GM18520 (cell line): ENCODE measurements around the gene GARIN1A.
"Not testable (repeated sequence)": the region's sequence is repeated elsewhere in the genome, so short reads cannot be mapped to it uniquely, and the experiment has no call there.

Experiments used
- ATAC-seq: cut with Tn5 transposase; IDR thresholded peaks from one replicate; pipeline ENCODE4 v1.9.1; 2021; ENCODE audit not compliant: unreplicated experiment

GARIN1A gene

DNA sequence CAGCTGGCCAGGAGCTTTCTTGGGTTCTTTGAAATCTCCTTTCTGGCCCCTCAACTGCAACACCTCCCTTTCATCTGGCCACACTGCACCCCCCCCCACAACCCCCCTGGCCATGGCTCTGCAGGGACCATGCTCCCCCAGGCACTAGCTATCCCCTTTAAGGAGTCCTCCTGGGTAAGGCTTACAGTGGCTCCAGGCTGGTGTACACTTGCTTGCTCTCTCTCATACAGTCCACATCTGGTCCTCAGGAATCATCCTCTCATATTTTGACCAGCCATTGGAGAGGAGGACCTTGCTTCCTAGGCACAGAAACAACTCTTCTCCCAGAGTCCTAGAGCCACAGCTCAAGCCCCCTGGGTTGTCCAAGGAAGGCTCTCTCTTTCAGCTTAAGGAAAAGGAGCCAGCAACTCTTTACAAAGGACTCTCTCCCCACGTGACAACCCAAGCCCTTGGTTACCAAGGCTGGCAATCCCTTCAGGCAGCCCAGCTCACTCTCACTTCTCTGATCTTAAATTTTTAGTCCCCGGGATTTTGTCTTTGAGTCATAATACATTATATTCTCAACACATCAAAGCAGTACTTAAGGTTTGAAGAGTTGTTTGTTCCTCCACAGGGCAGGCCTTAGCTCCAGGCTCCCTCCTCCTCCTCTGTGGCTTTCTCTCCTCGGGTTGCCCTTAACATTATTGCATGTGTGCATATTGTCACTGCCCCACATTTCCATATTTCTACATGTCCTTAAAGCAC is 9.9 kb downstream of the GARIN1A start:
- ATAC-seq, result no peak

DNA sequence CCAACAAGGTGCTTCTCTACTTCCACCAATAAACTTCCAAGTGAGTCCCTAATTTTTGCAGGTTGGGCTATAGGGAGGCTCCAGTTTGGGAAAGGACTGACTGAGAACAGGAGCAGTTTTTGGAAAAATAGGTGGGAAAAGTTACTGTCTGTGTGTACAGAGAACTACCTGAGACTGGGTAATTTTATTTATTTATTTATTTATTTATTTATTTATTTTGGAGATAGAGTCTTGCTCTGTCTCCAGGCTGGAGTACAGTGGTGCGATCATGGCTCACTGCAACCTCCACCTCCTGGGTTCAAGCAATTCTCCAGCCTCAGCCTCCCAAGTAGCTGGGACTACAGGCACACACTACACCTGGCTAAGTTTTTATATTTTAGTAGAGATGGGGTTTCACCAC is 11.2 kb downstream of the GARIN1A start:
- ATAC-seq, result not testable (repeated sequence)

- ATAC-seq, result not testable (repeated sequence)
Measured at GRCh38 chr7:128683738-128684137, 11.6 kb downstream of the GARIN1A start.

DNA sequence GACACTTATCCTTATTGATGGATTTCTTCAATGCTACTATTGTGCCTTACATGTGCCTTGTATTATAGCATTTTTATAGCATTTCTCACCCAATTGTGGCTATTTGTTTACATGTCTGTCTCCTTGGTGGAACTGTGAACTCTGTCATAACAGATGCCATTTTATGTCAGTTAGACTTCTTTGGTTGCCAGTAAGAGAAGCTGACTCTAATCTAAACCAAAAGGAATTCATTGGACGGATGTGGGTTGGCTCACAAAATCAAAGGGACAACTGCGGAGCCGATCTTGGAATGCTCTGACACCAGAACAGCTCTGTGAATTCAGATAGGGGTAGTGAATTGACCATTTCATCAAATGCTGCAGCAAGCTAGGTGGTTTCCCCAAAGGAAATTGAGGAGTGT is 15.0 kb downstream of the GARIN1A start:
- no peak for ATAC-seq

- ATAC-seq, result no peak
Measured at GRCh38 chr7:128688492-128688891, 16.4 kb downstream of the GARIN1A start.

DNA sequence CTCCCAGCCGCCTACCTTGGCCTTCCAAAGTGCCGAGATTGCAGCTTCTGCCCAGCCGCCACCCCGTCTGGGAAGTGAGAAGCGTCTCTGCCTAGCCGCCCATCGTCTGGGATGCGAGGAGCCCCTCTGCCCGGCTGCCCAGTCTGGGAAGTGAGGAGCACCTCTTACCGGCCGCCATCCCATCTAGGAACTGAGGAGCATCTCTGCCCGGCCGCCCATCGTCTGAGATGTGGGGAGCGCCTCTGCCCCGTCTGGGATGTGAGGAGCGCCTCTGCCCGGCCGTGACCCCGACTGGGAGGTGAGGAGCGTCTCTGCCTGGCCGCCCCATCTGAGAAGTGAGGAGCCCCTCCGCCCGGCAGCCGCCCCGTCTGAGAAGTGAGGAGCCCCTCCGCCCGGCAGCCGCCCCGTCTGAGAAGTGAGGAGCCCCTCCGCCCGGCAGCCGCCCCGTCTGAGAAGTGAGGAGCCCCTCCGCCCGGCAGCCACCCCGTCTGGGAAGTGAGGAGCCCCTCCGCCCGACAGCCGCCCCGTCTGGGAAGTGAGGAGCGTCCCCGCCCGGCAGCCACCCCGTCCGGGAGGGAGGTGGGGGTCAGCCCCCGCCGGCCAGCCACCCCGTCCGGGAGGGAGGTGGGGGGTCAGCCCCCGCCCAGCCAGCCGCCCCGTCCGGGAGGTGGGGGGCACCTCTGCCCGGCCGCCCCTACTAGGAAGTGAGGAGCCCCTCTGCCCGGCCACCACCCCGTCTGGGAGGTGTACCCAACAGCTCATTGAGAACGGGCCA is 17.3 kb downstream of the GARIN1A start:
- not testable (repeated sequence) for ATAC-seq

DNA sequence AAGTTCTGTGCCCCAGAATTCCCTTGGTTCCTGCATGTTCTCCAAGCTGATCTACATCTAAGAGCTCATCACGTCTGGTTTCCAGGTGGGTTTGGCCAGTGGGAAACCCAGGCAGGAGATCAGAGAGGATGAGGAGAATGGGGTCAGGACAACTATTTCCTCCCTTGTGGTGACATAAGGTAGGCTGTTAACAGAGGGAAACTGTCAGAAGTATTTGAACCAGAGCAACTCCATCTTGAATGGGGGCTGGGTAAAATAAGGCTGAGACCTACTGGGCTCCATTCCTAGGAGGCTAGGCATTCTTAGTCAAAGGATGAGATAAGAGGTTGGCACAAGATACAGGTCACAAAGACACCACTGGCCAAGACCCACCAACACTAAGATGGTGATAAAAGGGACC is 19.1 kb downstream of the GARIN1A start:
- ATAC-seq, result no peak

DNA sequence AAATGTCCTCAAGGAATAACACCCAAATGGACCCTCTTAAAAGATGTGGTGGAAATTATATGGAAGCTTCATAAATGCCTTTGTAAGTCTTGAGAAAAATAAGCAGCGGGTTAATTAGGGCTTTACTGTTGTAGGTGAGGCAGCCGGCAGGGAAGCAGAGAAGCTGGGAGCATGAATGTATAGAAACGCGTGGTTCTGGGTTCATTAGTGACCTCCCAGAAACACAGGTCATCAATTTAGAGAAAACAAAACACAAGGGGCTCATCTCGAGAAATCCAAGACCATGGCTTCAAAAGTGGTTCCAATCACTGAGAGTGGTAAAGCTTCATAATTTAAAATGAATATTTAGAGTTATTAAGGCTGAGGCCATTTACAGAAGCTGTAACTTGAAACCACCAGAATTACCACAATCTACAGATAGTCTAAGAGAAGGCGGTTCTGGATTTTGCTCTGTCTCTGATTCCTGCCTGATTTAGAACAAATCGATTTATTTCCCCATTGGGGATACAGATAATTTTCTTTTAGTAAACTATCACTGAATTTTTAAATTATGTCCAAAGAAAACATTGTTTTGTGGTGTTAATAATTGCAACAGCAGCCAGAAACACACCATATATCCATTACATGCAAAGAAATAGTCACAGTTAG is 20.7 kb downstream of the GARIN1A start:
- ATAC-seq, result no peak

DNA sequence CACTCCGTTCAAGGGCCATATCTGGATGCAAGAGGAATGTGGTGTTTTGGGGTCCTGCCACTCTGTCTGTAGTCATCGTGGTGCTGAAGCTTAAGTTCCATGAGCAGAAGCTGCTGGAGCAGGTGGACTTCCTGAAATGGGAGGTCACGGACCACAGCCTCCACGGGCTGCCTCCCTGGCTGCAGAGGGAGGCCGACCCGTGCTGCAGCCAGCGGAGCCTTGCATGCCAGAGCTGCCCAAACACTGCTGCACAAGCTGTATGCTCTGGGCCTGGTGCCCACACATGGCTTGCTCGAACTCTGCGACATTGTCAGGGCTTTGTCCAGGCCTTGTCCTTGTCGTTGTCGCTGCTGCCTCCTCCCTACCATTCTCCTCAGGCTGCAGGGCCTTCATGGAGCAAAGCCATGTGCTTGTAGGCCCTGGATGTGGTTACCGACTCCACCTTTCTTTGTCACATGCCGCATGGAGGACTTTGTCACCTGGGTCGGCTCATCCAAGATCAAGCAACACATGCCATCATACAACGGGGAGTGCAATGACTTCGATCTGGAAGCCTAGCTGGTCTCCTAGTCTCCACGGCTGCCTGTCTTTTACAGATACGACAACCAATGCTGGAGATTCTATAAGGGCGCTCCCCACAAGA is 21.4 kb downstream of the GARIN1A start:
- no peak for ATAC-seq

- ATAC-seq, result no peak
Measured at GRCh38 chr7:128694738-128695137, 22.6 kb downstream of the GARIN1A start.

GRCh38 chr7:128697302-128697905 is 25.3 kb downstream of the GARIN1A start:
- no peak for ATAC-seq

GRCh38 chr7:128699196-128699712 is 27.2 kb downstream of the GARIN1A start:
- ATAC-seq, result no peak

DNA sequence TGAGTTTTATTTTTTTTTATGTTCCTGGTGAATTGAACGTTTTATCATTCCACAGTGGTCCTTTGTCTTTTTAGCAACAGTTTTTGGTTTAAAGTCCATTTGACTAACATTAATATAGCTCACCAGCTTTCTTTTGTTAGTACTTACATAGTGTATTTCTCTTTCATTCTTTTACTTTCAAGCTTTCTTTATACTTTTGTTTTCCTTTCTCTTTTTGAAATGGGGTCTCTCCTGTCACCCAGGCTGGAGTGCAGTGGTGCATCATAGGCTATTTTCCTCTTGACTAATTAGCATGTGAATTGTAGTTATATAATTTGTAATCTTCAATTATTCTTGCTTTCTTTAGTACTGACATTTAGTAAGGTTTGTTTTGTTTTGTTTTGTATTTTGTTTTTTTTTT is 27.8 kb downstream of the GARIN1A start:
- ATAC-seq, result no peak

DNA sequence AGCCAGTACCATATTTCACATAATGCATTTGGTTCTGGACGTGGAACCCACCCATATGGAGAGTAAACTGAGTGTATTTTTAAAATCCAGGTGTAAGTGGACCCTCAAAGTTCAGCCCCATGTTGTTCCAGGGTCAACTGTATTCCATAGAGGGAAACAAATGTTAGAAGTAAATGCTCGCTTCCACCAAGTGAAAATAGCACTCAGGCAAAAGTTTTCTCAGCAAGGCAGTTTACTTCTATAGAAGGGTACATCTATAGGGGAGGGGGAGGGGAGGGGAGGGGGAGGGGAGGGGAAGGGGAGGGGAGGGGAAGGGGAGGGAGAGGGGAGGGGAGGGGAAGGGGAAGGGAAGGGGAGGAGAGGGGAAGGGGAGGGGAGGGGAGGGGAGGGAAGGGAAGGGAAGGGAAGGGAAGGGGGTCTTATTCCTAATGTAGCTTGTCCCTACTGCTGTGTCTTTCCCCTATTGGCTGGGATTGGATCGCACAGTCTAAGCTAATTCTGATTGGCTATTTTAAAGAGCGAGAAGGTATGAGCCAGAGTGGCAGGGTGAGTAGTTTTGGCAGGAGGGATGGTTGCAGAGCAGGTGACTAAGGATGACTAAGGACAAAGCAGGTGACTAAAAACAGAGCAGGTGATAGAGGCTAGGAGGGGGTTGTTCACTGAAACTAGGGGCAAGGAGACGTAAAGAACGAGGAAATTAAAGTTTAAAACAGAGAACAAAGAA is 29.1 kb downstream of the GARIN1A start:
- no peak for ATAC-seq

DNA sequence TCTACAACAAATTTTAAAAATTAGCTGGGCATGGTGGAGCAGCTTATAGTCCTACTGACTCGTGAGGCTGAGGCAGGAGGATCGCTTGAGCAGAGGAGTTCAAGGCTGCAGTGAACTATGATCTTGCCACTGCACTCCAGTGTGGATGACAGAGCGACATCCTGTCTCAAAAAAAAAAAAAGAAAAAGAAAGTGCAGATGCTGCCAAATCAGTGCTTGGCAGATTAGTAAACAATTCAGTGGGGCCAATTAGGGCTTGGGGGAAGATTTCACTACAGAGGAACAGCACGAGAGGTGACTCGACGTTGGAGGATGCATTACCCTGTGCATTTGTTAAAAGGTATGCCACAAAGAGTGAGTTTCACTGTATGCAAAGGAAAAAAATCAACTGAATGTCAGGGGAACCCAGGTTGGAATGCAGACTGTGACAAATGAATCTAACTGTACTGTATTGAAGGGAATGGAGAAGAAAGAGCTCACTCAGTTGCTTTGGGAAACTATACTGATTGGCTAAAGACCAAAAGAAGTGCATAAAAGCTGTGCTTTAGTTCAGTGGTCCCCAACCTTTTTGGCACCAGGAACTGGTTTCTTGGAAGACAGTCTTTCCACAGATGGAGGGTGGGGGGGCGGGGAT is 31.6 kb downstream of the GARIN1A start:
- no peak for ATAC-seq

- ATAC-seq, result no peak
Measured at GRCh38 chr7:128705891-128706333, 33.8 kb downstream of the GARIN1A start.

GRCh38 chr7:128707752-128708151 is 35.7 kb downstream of the GARIN1A start:
- no peak for ATAC-seq

DNA sequence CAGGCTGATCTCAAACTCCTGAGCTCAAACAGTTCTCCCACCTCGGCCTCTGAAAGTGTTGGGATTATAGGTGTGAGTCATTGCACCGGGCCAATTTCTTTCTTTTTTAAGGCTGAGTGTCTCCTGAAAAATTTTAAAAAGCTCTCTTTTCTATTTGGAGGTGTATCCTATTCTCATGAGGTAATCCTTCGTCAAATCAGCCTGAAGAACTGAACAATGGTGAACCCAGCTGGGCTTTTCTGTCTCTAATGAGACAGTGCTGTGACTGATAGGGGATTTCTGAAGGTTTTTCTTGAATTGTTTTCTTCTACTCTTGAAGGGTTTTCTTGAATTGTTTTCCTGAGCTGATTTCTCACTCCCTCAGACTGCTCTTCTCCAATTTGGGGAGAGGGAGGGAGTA is 36.1 kb downstream of the GARIN1A start:
- no peak for ATAC-seq

DNA sequence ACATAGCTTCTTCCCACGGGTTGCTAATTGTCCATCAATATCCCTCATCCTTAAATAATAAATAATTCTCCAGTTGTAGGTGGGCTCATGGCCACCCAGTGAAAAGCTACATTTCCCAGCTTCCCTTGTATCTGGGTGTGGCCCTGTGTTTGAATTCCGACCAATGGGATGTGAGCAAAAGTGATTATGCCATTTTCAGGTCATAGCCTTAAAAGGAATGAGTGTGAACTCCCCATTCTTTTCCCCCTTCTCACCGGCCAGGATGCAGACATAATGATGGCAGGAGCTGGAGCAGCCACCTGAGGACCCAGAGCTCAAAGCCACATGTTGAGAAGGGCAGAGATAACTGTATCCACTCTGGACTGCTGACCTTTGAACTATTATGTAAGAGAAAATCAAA is 36.7 kb downstream of the GARIN1A start:
- ATAC-seq, result no peak

GRCh38 chr7:128710481-128710880 is 38.4 kb downstream of the GARIN1A start:
- no peak for ATAC-seq
